ENCODE data around the gene POTEG. TPM values are rescaled to one million over a fixed set of nuclear protein-coding genes. Genes with fewer than 3 reads are reported as not detected.
"Not testable (repeated sequence)": the region's sequence is repeated elsewhere in the genome, so short reads cannot be mapped to it uniquely, and the experiment has no call there.

Gene POTEG
- not detected for total RNA-seq

- not testable (repeated sequence) for ATAC-seq
These were observed at the start of gene POTEG for GRCh38 chr14:19434241-19434640. TSS of gene POTEG (minus strand) at chr14:19434341. CDS start at chr14:19434289, 52 bp downstream.

GRCh38 chr14:19482093-19482492 lies 48.0 kb upstream of the POTEG start:
- ATAC-seq, result not testable (repeated sequence)

GRCh38 chr14:19481421-19481820 lies 47.3 kb upstream of the POTEG start:
- ATAC-seq, result not testable (repeated sequence)

- not testable (repeated sequence) for ATAC-seq
These were observed 46.4 kb upstream of the POTEG start for GRCh38 chr14:19480491-19480890.

GRCh38 chr14:19445761-19446160 lies 11.6 kb upstream of the POTEG start:
- not testable (repeated sequence) for ATAC-seq

GRCh38 chr14:19439826-19440225 lies 5.7 kb upstream of the POTEG start:
- not testable (repeated sequence) for ATAC-seq

GRCh38 chr14:19439219-19439618 lies 5.1 kb upstream of the POTEG start:
- ATAC-seq, result not testable (repeated sequence)

GRCh38 chr14:19437126-19437443 lies 2.9 kb upstream of the POTEG start:
- peak; percentile 13 for ATAC-seq

GRCh38 chr14:19436311-19437125 lies 2.4 kb upstream of the POTEG start:
- peak; percentile 17 for ATAC-seq

GRCh38 chr14:19435852-19436251 lies 1.7 kb upstream of the POTEG start:
- ATAC-seq, result not testable (repeated sequence)

GRCh38 chr14:19434891-19435290 lies 750 bp upstream of the POTEG start:
- ATAC-seq, result not testable (repeated sequence)

GRCh38 chr14:19433765-19434164 lies 376 bp downstream of the POTEG start:
- ATAC-seq, result not testable (repeated sequence)

- ATAC-seq, result not testable (repeated sequence)
These were observed 25.6 kb downstream of the POTEG start for GRCh38 chr14:19408519-19408918.

GRCh38 chr14:19402097-19402496 lies 32.0 kb downstream of the POTEG start:
- not testable (repeated sequence) for ATAC-seq

GRCh38 chr14:19394727-19395126 lies 39.4 kb downstream of the POTEG start:
- ATAC-seq, result not testable (repeated sequence)

GRCh38 chr14:19390230-19390629 lies 43.9 kb downstream of the POTEG start:
- ATAC-seq, result not testable (repeated sequence)

- not testable (repeated sequence) for ATAC-seq
These were observed 45.4 kb downstream of the POTEG start for GRCh38 chr14:19388741-19389140.

GRCh38 chr14:19386996-19387395 lies 47.1 kb downstream of the POTEG start:
- not testable (repeated sequence) for ATAC-seq

- not testable (repeated sequence) for ATAC-seq
These were observed 47.8 kb downstream of the POTEG start for GRCh38 chr14:19386309-19386708.

- not testable (repeated sequence) for ATAC-seq
These were observed 49.9 kb downstream of the POTEG start for GRCh38 chr14:19384088-19384781.

GRCh38 chr14:19383008-19383584 lies 51.0 kb downstream of the POTEG start:
- ATAC-seq, result not testable (repeated sequence)

GRCh38 chr14:19380137-19380536 lies 54.0 kb downstream of the POTEG start:
- not testable (repeated sequence) for ATAC-seq

GRCh38 chr14:19374451-19374903 lies 59.7 kb downstream of the POTEG start:
- not testable (repeated sequence) for ATAC-seq

Data from esophagus mucosa (tissue), 1 donor.